B cell (primary cell): ENCODE results near the gene SLC2A11. TPM values are rescaled to one million over a fixed set of nuclear protein-coding genes. Genes with fewer than 3 reads are reported as not detected.
A peak's percentile ranks its signal among the peaks of the same experiment; 100 is the strongest.

Experiments
- ATAC-seq: fragments of 200-7000 bp; cut with Tn5 transposase; one replicate; pipeline ENCODE4 v1.10.0; 2021; ENCODE audit warnings: low read depth, mild to moderate bottlenecking, moderate number of reproducible peaks, moderate library complexity
- CTCF ChIA-PET: fragments of 350-600 bp; sonication (Branson Sonifier 250); formaldehyde crosslinking; loops from one replicate; lab custom pipeline; 2021; ENCODE audit warnings: antibody characterized with exemption, inconsistent platforms; lab: Charles Lee
- POLR2A ChIA-PET: fragments of 350-600 bp; sonication (Branson Sonifier 250); formaldehyde crosslinking; loops from one replicate; lab custom pipeline; 2021; ENCODE audit warnings: antibody characterized with exemption; lab: Charles Lee
- DNase-seq: peaks from one replicate; pipeline ENCODE4 v3.0.0; 2013
- H2AFZ ChIP-seq: 2 replicates; pipeline ENCODE4 v1.6.1; 2012; ENCODE audit warnings: mild to moderate bottlenecking, low read depth, low read length; ENCODE audit not compliant: insufficient read depth, poor library complexity, severe bottlenecking
- H3K27ac ChIP-seq, 2 donors: 1 replicate in 1 of 2; 2 replicates in 1 of 2; pipeline ENCODE4 v1.5.1; 2012 to 2013; ENCODE audit warnings: low read length in 2 of 2, mild to moderate bottlenecking in 2 of 2, moderate library complexity in 1 of 2
- H3K27me3 ChIP-seq, 4 experiments: fragments of 200-600 bp in 1 of 4; sonication (generic) in 1 of 4; replicated peaks in 1 of 4; 1 replicate in 2 of 4; 2 replicates in 2 of 4; pipeline versions ENCODE4 v1.6.1 to v1.7.0; 2013 to 2016; ENCODE audit warnings: low read length in 3 of 4, mild to moderate bottlenecking in 2 of 4, mixed read lengths in 1 of 4, moderate library complexity in 1 of 4; ENCODE audit not compliant: insufficient read depth in 4 of 4, control insufficient read depth in 3 of 4; ENCODE audit errors: control extremely low read depth in 1 of 4
- H3K36me3 ChIP-seq, 2 experiments: replicated peaks in 1 of 2; 1 replicate in 1 of 2; 2 replicates in 1 of 2; pipeline versions ENCODE4 v1.6.1 to v1.7.1; 2013; ENCODE audit warnings: low read length in 1 of 2; ENCODE audit not compliant: insufficient read depth in 2 of 2, control insufficient read depth in 1 of 2; ENCODE audit errors: control extremely low read depth in 1 of 2, extremely low read depth in 1 of 2
- H3K4me1 ChIP-seq, 2 donors: fragments of 200-600 bp in 1 of 2; sonication (generic) in 1 of 2; 1 replicate in 1 of 2; 2 replicates in 1 of 2; pipeline versions ENCODE4 v1.5.1 to v1.6.1; 2013 to 2017; ENCODE audit warnings: low read length in 2 of 2; ENCODE audit not compliant: control insufficient read depth in 2 of 2, insufficient read depth in 2 of 2
- H3K4me2 ChIP-seq: replicated peaks from 2 replicates; pipeline ENCODE3; 2012; ENCODE audit warnings: mild to moderate bottlenecking, low read depth, low read length; ENCODE audit not compliant: poor library complexity, severe bottlenecking
- H3K4me3 ChIP-seq, 5 experiments: fragments of 200-600 bp in 1 of 5; sonication (generic) in 1 of 5; 1 replicate in 3 of 5; 2 replicates in 2 of 5; pipeline versions ENCODE4 v1.5.1 to v1.7.0; 2011 to 2016; ENCODE audit warnings: low read length in 4 of 5, mild to moderate bottlenecking in 4 of 5, low read depth in 2 of 5, control low read depth in 1 of 5, moderate library complexity in 1 of 5; ENCODE audit not compliant: insufficient read depth in 1 of 5; ENCODE audit errors: control extremely low read depth in 1 of 5, extremely low read depth in 1 of 5
- H3K79me2 ChIP-seq: fragments of 200-600 bp; sonication (generic); one replicate; pipeline ENCODE4 v1.6.0; 2016; ENCODE audit warnings: low read length; ENCODE audit not compliant: control insufficient read depth, insufficient read depth
- H3K9ac ChIP-seq: fragments of 200-600 bp; sonication (generic); 2 replicates; pipeline ENCODE4 v1.6.1; 2017; ENCODE audit warnings: mild to moderate bottlenecking, low read length, moderate library complexity
- H3K9me3 ChIP-seq, 3 donors: one replicate each; pipeline versions ENCODE4 v1.6.1 to v1.7.1; 2013; ENCODE audit warnings: low read length in 2 of 3; ENCODE audit not compliant: control insufficient read depth in 2 of 3, insufficient read depth in 1 of 3; ENCODE audit errors: control extremely low read depth in 1 of 3
- H4K20me1 ChIP-seq: 2 replicates; pipeline ENCODE4 v1.6.0; 2012; ENCODE audit warnings: mild to moderate bottlenecking, low read length; ENCODE audit not compliant: insufficient read depth, control insufficient read depth, poor library complexity, severe bottlenecking
- H3K27ac Mint-ChIP-seq: one replicate; pipeline ENCODE4 v1.8.0; 2021; ENCODE audit warnings: mixed read lengths
- H3K27me3 Mint-ChIP-seq: one replicate; pipeline ENCODE4 v1.8.0; 2021; ENCODE audit warnings: mixed read lengths
- H3K4me1 Mint-ChIP-seq: one replicate; pipeline ENCODE4 v1.8.0; 2021; ENCODE audit warnings: mixed read lengths
- H3K4me3 Mint-ChIP-seq: one replicate; pipeline ENCODE4 v1.8.0; 2021; ENCODE audit warnings: mixed read lengths
- H3K9me3 Mint-ChIP-seq: one replicate; pipeline ENCODE4 v1.8.0; 2022; ENCODE audit warnings: mixed read lengths; ENCODE audit not compliant: insufficient read depth
- CTCF ChIP-seq: fragments of 200-600 bp; IDR thresholded peaks from one replicate; pipeline ENCODE4 v1.8.0; 2022; ENCODE audit warnings: antibody characterized with exemption, mild to moderate bottlenecking
- EZH2 ChIP-seq: IDR thresholded peaks from 2 replicates; pipeline ENCODE4 v1.6.1; 2012; ENCODE audit warnings: borderline replicate concordance, low read depth, mild to moderate bottlenecking, moderate library complexity, low read length; ENCODE audit not compliant: insufficient read depth, poor library complexity, severe bottlenecking
- WGBS: methylation state at CpG from one replicate; pipeline ENCODE4 v1.1.5; 2013; ENCODE audit warnings: missing lambda C conversion rate; ENCODE audit not compliant: insufficient coverage; 5-methylcytosine and 5-hydroxymethylcytosine counted together
- intact Hi-C: fragments of 100-400 bp; cut with micrococcal nuclease; formaldehyde crosslinking; loops from one replicate; pipeline ENCODE4 v1.10.0; 2022
- polyA plus RNA-seq: library from polyadenylated mRNA; depleted of rRNA; stranded (reverse); fragments of >200 nt; gene quantifications from 2 replicates; pipeline ENCODE4 v1.2.3, GENCODE V29; 2012
- total RNA-seq, 2 donors: library from RNA; stranded (reverse); fragments of 120-200 nt in 1 of 2; gene quantifications; 1 replicate in 1 of 2; 2 replicates in 1 of 2; pipeline versions ENCODE4 v1.2.3 to v1.2.4, GENCODE V29; 2013 to 2022

SLC2A11 gene
- total and polyA plus RNA-seq, 2 donors (not counting 1 experiment from before 2014, with no cell fraction given): 38.6 to 54.3 TPM

- Histone ChIP-seq H3K4me2 (peak overlapping the region; percentile 75), H3K36me3 (no peaks in the 10 kb centered on the region), H3K27ac (no peak overlapping the region), H2AFZ (peak overlapping the region; percentile 3), H3K9ac (no peak overlapping the region), H3K27me3 (no peaks in the 10 kb centered on the region), H3K4me1 (peaks cover 54 to 85% of the 10 kb centered on the region in 2 donors), H4K20me1 (no peaks in the 10 kb centered on the region), H3K9me3 (peaks cover 0 to 5% (median 0%) of the 10 kb centered on the region in 3 donors), H3K79me2 (peaks cover 10% of the 10 kb centered on the region), H3K4me3 (no peak overlapping the region)
- WGBS: 89% methylated on average over 4 of the region's 7 CpGs
- ATAC-seq (no peak), DNase-seq (no peak)
- ChIA-PET CTCF (interaction anchor here (0.8 to 9.7 kb wide), 15 partner anchors 12 to 257 kb away, joined by 3 to 183 read pairs (median 4); partner anchors contain the start of genes CHCHD10, MMP11, SLC2A11 and VPREB3), POLR2A (interaction anchor here (0.8 to 4.5 kb wide), 12 partner anchors 10 to 110 kb away, joined by 3 to 50 read pairs (median 7); partner anchors contain the start of genes CHCHD10, MIF, MMP11 and SLC2A11)
- TF ChIP-seq CTCF (no peak), EZH2 (no peak)
- intact Hi-C loops: loop anchor here (5.0 to 10.0 kb wide), 3 partner anchors 219 to 701 kb away; partner anchors contain the start of genes RAB36 and RSPH14
- H3K4me1 Mint-ChIP-seq: peaks cover 86% of the 10 kb centered on the region
- H3K27ac Mint-ChIP-seq: peak overlapping the region; percentile 98
- no peaks in the 10 kb centered on the region for H3K9me3 Mint-ChIP-seq
- peak overlapping the region; percentile 79 for H3K4me3 Mint-ChIP-seq
- H3K27me3 Mint-ChIP-seq: no peaks in the 10 kb centered on the region
These were observed 11.6 kb upstream of the SLC2A11 start for GRCh38 chr22:23846081-23846469.

GRCh38 chr22:23847310-23847920, 10.3 kb upstream of the SLC2A11 start:
- TF ChIP-seq CTCF: no peak
- TF ChIP-seq EZH2: no peak
- Mint-ChIP-seq H3K4me1 (peaks cover 82% of the 10 kb centered on the region), H3K27ac (peak overlapping the region; percentile 74), H3K27me3 (no peaks in the 10 kb centered on the region), H3K9me3 (no peaks in the 10 kb centered on the region), H3K4me3 (peak overlapping the region; percentile 39)
- peak overlapping the region in 1 of 5 experiments; percentile 6 for H3K4me3 ChIP-seq
- peaks cover 0 to 5% (median 0%) of the 10 kb centered on the region in 3 donors for H3K9me3 ChIP-seq
- H3K4me1 ChIP-seq: peaks cover 54 to 81% of the 10 kb centered on the region in 2 donors
- H4K20me1 ChIP-seq: no peaks in the 10 kb centered on the region
- no peaks in the 10 kb centered on the region for H3K36me3 ChIP-seq
- DNase-seq (no peak), ATAC-seq (no peak)
- WGBS: 79% methylated on average over 12 of the region's 18 CpGs
- no peaks in the 10 kb centered on the region for H3K27me3 ChIP-seq
- peak overlapping the region; percentile 34 for H3K4me2 ChIP-seq
- H3K9ac ChIP-seq: no peak overlapping the region
- peaks cover 10% of the 10 kb centered on the region for H3K79me2 ChIP-seq
- POLR2A ChIA-PET: interaction anchor here (0.7 to 3.8 kb wide), 10 partner anchors 10 to 240 kb away, joined by 3 to 50 read pairs (median 5); partner anchors contain the start of genes C22orf15, MMP11, SLC2A11 and SMARCB1
- intact Hi-C loops: loop anchor here (5.0 to 10.0 kb wide), 3 partner anchors 220 to 703 kb away; partner anchors contain the start of genes RAB36 and RSPH14
- no peak overlapping the region for H3K27ac ChIP-seq
- CTCF ChIA-PET: interaction anchor here (0.7 to 9.7 kb wide), 14 partner anchors 9 to 306 kb away, joined by 3 to 183 read pairs (median 4); partner anchors contain the start of genes CHCHD10, DERL3, MMP11 and SLC2A11
- no peak overlapping the region for H2AFZ ChIP-seq
